BE2C (cell line): Measurements from ENCODE around the gene CHL1.

Source experiments
- DNase-seq: peaks from one replicate; pipeline ENCODE4 v3.0.0-alpha.2; 2020
- H3K27me3 ChIP-seq: fragments of 250-450 bp; sonication (Bioruptor Pico); 2 replicates; pipeline ENCODE4 v1.5.1; 2020; ENCODE audit warnings: mild to moderate bottlenecking
- H3K36me3 ChIP-seq: fragments of 250-450 bp; sonication (Bioruptor Pico); 2 replicates; pipeline ENCODE4 v1.5.1; 2020; ENCODE audit warnings: mild to moderate bottlenecking
- H3K4me1 ChIP-seq: fragments of 250-450 bp; sonication (Bioruptor Pico); 2 replicates; pipeline ENCODE4 v1.5.1; 2020
- H3K4me3 ChIP-seq: 2 replicates; pipeline ENCODE4 v1.5.1; 2011; ENCODE audit warnings: low read depth, low read length
- H3K9me3 ChIP-seq: fragments of 250-450 bp; sonication (Bioruptor Pico); 2 replicates; pipeline ENCODE4 v1.5.1; 2020
- CTCF ChIP-seq: IDR thresholded peaks from 2 replicates; pipeline ENCODE4 v1.5.1; 2012; ENCODE audit warnings: mild to moderate bottlenecking, low read depth, low read length

Gene CHL1

GRCh38 chr3:435161-435560 is 238.6 kb downstream of the CHL1 start:
- TF ChIP-seq CTCF, result no peak
- DNase-seq, result no peak
- no peak overlapping the region for H3K4me3 ChIP-seq
- no peaks in the 10 kb centered on the region for H3K9me3 ChIP-seq
- no peaks in the 10 kb centered on the region for H3K36me3 ChIP-seq
- H3K27me3 ChIP-seq, result no peaks in the 10 kb centered on the region
- H3K4me1 ChIP-seq, result no peaks in the 10 kb centered on the region

- Histone ChIP-seq H3K4me1 (no peaks in the 10 kb centered on the region), H3K36me3 (no peaks in the 10 kb centered on the region), H3K27me3 (no peaks in the 10 kb centered on the region), H3K9me3 (no peaks in the 10 kb centered on the region), H3K4me3 (no peak overlapping the region)
- no peak for TF ChIP-seq CTCF
- no peak for DNase-seq
These were observed 239.5 kb downstream of the CHL1 start for GRCh38 chr3:436053-436452.

- no peaks in the 10 kb centered on the region for H3K9me3 ChIP-seq
- no peak for TF ChIP-seq CTCF
- no peak for DNase-seq
- no peaks in the 10 kb centered on the region for H3K27me3 ChIP-seq
- no peaks in the 10 kb centered on the region for H3K36me3 ChIP-seq
- no peak overlapping the region for H3K4me3 ChIP-seq
- H3K4me1 ChIP-seq, result no peaks in the 10 kb centered on the region
These were observed 244.3 kb downstream of the CHL1 start for GRCh38 chr3:440826-441225.

- H3K27me3 ChIP-seq, result no peaks in the 10 kb centered on the region
- no peaks in the 10 kb centered on the region for H3K36me3 ChIP-seq
- no peak for TF ChIP-seq CTCF
- no peaks in the 10 kb centered on the region for H3K9me3 ChIP-seq
- H3K4me1 ChIP-seq, result no peaks in the 10 kb centered on the region
- no peak overlapping the region for H3K4me3 ChIP-seq
- DNase-seq, result no peak
These were observed 249.4 kb downstream of the CHL1 start for GRCh38 chr3:445960-446359.

GRCh38 chr3:447671-448070 is 251.1 kb downstream of the CHL1 start:
- Histone ChIP-seq H3K4me3 (no peak overlapping the region), H3K9me3 (no peaks in the 10 kb centered on the region), H3K27me3 (no peaks in the 10 kb centered on the region), H3K4me1 (no peaks in the 10 kb centered on the region), H3K36me3 (no peaks in the 10 kb centered on the region)
- TF ChIP-seq CTCF, result no peak
- DNase-seq, result no peak

GRCh38 chr3:449711-450110 is 253.1 kb downstream of the CHL1 start:
- no peaks in the 10 kb centered on the region for H3K4me1 ChIP-seq
- no peak for DNase-seq
- H3K9me3 ChIP-seq, result no peaks in the 10 kb centered on the region
- H3K36me3 ChIP-seq, result no peaks in the 10 kb centered on the region
- no peak overlapping the region for H3K4me3 ChIP-seq
- H3K27me3 ChIP-seq, result no peaks in the 10 kb centered on the region
- no peak for TF ChIP-seq CTCF
